ENCODE measurements around the gene CLK4.

DNA sequence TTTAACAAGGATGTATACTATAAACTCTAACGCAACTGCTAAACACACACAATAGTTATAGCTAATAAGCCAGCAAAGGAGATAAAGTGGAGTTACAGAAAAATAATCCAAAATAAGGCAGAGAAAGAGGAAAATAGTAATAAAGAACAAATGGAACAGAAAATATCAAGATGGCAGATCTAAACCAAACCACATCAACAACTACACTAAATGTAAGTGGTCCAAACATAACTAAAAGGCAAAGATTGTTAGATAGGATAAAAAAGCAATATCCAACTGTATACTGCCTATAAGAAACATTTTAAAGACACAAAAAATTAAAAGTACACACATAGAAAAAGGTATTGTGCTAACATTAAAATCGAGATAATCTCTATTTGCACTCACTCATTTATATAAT is 31.1 kb downstream of the CLK4 start:
- TF ChIP-seq, protein P1, sequence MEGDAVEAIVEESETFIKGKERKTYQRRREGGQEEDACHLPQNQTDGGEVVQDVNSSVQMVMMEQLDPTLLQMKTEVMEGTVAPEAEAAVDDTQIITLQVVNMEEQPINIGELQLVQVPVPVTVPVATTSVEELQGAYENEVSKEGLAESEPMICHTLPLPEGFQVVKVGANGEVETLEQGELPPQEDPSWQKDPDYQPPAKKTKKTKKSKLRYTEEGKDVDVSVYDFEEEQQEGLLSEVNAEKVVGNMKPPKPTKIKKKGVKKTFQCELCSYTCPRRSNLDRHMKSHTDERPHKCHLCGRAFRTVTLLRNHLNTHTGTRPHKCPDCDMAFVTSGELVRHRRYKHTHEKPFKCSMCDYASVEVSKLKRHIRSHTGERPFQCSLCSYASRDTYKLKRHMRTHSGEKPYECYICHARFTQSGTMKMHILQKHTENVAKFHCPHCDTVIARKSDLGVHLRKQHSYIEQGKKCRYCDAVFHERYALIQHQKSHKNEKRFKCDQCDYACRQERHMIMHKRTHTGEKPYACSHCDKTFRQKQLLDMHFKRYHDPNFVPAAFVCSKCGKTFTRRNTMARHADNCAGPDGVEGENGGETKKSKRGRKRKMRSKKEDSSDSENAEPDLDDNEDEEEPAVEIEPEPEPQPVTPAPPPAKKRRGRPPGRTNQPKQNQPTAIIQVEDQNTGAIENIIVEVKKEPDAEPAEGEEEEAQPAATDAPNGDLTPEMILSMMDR (IDR thresholded peaks at IDR 0.05), result no peak
- TF ChIP-seq POLR2A (IDR thresholded peaks at IDR 0.05), result no peak
- no peak for TF ChIP-seq POLR2AphosphoS5 (IDR thresholded peaks at IDR 0.05; ENCODE audit: insufficient read depth in 1 of 2, low read depth in 1 of 2)

Measured in vagina (tissue), 2 donors.